Activated T-helper 17 cell treated with anti-CD3 and anti-CD28 coated beads, Interleukin-2, amount 50 U/mL, for 72 hours (primary cell): ENCODE data around the gene SLFNL1. TPM values are rescaled to one million over a fixed set of nuclear protein-coding genes. Genes with fewer than 3 reads are reported as not detected.

Source experiments
- ATAC-seq: fragments of 150-1000 bp; cut with Tn5 transposase; replicated peaks from 2 replicates; pipeline ENCODE4 v1.10.0; 2021; ENCODE audit warnings: mild to moderate bottlenecking, moderate library complexity
- H3K27ac Mint-ChIP-seq: one replicate; pipeline ENCODE4 v1.8.0; 2022; ENCODE audit warnings: mixed read lengths
- H3K27me3 Mint-ChIP-seq: one replicate; pipeline ENCODE4 v1.8.0; 2022; ENCODE audit warnings: mixed read lengths
- H3K36me3 Mint-ChIP-seq: one replicate; pipeline ENCODE4 v1.8.0; 2022; ENCODE audit warnings: low read depth, mild to moderate bottlenecking, mixed read lengths
- H3K4me1 Mint-ChIP-seq: one replicate; pipeline ENCODE4 v1.8.0; 2022; ENCODE audit warnings: mixed read lengths
- H3K4me3 Mint-ChIP-seq: one replicate; pipeline ENCODE4 v1.8.0; 2022; ENCODE audit warnings: mild to moderate bottlenecking, mixed read lengths
- H3K9me3 Mint-ChIP-seq: one replicate; pipeline ENCODE4 v1.8.0; 2022; ENCODE audit warnings: mixed read lengths
- total RNA-seq, 2 donors: library from RNA; stranded (reverse); gene quantifications; one replicate each; pipeline ENCODE4 v1.2.3, GENCODE V29; 2022

Gene SLFNL1
- total RNA-seq, 2 donors from 2014 or later, result 0.13 to 0.32 TPM

GRCh38 chr1:40974945-40975344 lies 46.6 kb downstream of the SLFNL1 start:
- ATAC-seq, result no peak
- H3K27ac Mint-ChIP-seq, result no peak overlapping the region
- H3K4me3 Mint-ChIP-seq, result no peak overlapping the region
- no peaks in the 10 kb centered on the region for H3K9me3 Mint-ChIP-seq
- no peaks in the 10 kb centered on the region for H3K27me3 Mint-ChIP-seq
- H3K4me1 Mint-ChIP-seq, result peaks cover 4% of the 10 kb centered on the region
- no peaks in the 10 kb centered on the region for H3K36me3 Mint-ChIP-seq

- peaks cover 4% of the 10 kb centered on the region for H3K4me1 Mint-ChIP-seq
- H3K36me3 Mint-ChIP-seq, result no peaks in the 10 kb centered on the region
- no peak overlapping the region for H3K4me3 Mint-ChIP-seq
- peak; percentile 31 for ATAC-seq
- no peaks in the 10 kb centered on the region for H3K9me3 Mint-ChIP-seq
- H3K27ac Mint-ChIP-seq, result no peak overlapping the region
- H3K27me3 Mint-ChIP-seq, result no peaks in the 10 kb centered on the region
Observed at GRCh38 chr1:40973912-40974311, 47.6 kb downstream of the SLFNL1 start.

DNA sequence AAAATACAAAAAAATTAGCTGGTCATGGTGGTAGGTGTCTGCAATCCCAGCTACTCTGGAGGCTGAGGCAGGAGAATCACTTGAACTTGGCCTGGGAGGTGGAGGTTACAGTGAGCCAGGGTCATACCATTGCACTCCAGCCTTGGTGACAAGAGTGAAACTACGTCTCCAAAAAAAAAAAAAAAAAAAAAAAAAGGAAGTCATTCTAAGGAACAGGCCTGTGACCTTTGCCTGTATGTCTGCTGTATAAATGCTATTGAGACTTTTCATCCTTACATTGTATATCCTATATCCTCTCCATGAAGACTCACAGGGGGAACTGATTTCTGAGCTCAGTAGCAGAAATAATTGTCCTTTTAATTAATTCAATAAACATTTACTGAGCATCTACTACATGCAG lies 49.6 kb downstream of the SLFNL1 start:
- Mint-ChIP-seq H3K9me3 (no peaks in the 10 kb centered on the region), H3K36me3 (no peaks in the 10 kb centered on the region), H3K27ac (no peak overlapping the region), H3K4me3 (no peak overlapping the region), H3K4me1 (peaks cover 4% of the 10 kb centered on the region), H3K27me3 (no peaks in the 10 kb centered on the region)
- ATAC-seq, result no peak

GRCh38 chr1:40969445-40969844 lies 52.1 kb downstream of the SLFNL1 start:
- H3K27ac Mint-ChIP-seq, result no peak overlapping the region
- H3K4me1 Mint-ChIP-seq, result no peaks in the 10 kb centered on the region
- no peak overlapping the region for H3K4me3 Mint-ChIP-seq
- ATAC-seq, result no peak
- H3K36me3 Mint-ChIP-seq, result no peaks in the 10 kb centered on the region
- no peaks in the 10 kb centered on the region for H3K9me3 Mint-ChIP-seq
- no peaks in the 10 kb centered on the region for H3K27me3 Mint-ChIP-seq

- Mint-ChIP-seq H3K4me3 (no peak overlapping the region), H3K36me3 (no peaks in the 10 kb centered on the region), H3K9me3 (no peaks in the 10 kb centered on the region), H3K4me1 (no peaks in the 10 kb centered on the region), H3K27me3 (no peaks in the 10 kb centered on the region), H3K27ac (peak overlapping the region; percentile 41)
- ATAC-seq, result no peak
Observed at GRCh38 chr1:40966417-40966816, 55.1 kb downstream of the SLFNL1 start.

Other genes with a start within 250 kb of the SLFNL1 start
- gene KCNQ4, start 237.9 kb downstream of the SLFNL1 start, total RNA-seq, result 1 to 10 TPM in 1 of 2 donors, under 1 TPM in 1; 0.45 to 1.5 TPM
- 1 to 10 TPM; 2.1 to 3.7 TPM for gene CITED4, start 159.4 kb downstream of the SLFNL1 start, total RNA-seq
- gene CTPS1, start 42.0 kb downstream of the SLFNL1 start, total RNA-seq, result 100 to 1,000 TPM in 1 of 2 donors, 10 to 100 TPM in 1; 46.3 to 102 TPM
- 10 to 100 TPM; 23.2 to 27.5 TPM for gene SCMH1, start 220.6 kb upstream of the SLFNL1 start, total RNA-seq